GM12864 (cell line): ENCODE results near the gene CCNI.
"Not testable (repeated sequence)": the region's sequence is repeated elsewhere in the genome, so short reads cannot be mapped to it uniquely, and the experiment has no call there.

Experiments used
- DNase-seq: peaks from one replicate; pipeline ENCODE4 v3.0.0-alpha.2; 2011; ENCODE audit warnings: low read depth
- H3K4me3 ChIP-seq: 2 replicates; pipeline ENCODE4 v1.5.1; 2011; ENCODE audit warnings: mild to moderate bottlenecking, low read depth, low read length, control low read depth
- TF ChIP-seq, protein P1 (sequence below): IDR thresholded peaks from 2 replicates; pipeline ENCODE4 v1.5.1; 2011; ENCODE audit warnings: low read depth, mild to moderate bottlenecking, moderate library complexity, low read length, control low read depth, inconsistent platforms; ENCODE audit errors: missing control alignments

The CCNI gene

DNA sequence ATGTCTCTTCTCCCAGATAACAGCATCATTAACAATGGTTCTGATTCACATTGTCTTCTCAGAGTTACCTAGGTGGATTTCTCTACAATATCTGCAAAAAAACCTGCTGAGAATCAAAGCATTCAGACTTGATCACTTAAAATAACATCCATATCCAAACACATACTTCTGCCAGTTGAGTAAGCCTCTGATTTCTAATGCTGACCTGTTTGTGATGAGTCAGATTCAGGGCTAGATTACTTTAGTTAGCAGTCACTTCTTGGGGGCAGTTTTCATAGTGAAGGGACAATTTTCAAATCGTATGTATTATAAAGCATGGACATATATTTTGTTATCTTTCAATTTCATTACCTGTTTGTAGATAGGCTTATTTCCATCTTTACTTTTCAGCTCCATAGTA, 35.5 kb downstream of the CCNI start:
- no peak for DNase-seq
- TF ChIP-seq, protein P1, sequence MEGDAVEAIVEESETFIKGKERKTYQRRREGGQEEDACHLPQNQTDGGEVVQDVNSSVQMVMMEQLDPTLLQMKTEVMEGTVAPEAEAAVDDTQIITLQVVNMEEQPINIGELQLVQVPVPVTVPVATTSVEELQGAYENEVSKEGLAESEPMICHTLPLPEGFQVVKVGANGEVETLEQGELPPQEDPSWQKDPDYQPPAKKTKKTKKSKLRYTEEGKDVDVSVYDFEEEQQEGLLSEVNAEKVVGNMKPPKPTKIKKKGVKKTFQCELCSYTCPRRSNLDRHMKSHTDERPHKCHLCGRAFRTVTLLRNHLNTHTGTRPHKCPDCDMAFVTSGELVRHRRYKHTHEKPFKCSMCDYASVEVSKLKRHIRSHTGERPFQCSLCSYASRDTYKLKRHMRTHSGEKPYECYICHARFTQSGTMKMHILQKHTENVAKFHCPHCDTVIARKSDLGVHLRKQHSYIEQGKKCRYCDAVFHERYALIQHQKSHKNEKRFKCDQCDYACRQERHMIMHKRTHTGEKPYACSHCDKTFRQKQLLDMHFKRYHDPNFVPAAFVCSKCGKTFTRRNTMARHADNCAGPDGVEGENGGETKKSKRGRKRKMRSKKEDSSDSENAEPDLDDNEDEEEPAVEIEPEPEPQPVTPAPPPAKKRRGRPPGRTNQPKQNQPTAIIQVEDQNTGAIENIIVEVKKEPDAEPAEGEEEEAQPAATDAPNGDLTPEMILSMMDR, result no peak
- H3K4me3 ChIP-seq, result no peak overlapping the region

DNA sequence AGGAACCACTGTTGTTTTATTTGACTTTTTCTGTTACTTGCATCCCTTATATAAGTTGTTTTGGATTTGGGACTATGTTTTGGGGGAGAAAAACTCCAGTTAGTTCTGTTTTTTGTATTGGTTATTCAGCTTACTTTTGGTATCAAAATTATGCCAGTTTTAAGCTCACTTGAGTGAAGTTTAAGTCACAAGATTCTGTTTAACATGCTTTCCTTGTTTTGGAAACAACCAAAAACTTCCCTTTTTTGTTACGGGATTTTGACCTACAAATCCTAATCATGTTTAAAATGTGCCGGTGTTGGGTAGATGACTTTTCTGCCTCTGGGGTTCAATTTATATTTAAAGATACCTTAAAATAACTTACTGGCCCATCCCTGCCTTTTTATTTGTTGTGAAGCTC, 36.0 kb downstream of the CCNI start:
- no peak overlapping the region for H3K4me3 ChIP-seq
- no peak for DNase-seq
- TF ChIP-seq, protein P1, result no peak

DNA sequence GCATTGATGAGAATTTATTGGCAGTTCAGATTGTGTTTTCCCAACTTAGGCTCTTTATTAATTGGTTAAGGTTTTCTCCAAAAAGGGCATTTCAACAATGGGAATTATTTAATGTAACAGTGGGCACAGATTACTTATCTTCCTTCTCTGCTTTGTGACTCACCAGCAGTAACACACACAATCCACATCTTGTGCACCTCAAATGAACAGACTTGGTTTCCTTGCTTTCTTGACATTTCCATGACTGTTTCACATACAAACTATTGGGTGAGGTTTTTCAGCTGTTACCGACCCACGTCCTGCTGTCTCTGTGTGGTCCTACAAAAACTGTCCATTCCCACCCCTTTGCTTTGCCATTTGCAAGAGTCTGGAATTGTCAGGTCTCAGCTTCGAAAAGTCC, 38.1 kb downstream of the CCNI start:
- TF ChIP-seq, protein P1, result no peak
- no peak for DNase-seq
- H3K4me3 ChIP-seq, result no peak overlapping the region

DNA sequence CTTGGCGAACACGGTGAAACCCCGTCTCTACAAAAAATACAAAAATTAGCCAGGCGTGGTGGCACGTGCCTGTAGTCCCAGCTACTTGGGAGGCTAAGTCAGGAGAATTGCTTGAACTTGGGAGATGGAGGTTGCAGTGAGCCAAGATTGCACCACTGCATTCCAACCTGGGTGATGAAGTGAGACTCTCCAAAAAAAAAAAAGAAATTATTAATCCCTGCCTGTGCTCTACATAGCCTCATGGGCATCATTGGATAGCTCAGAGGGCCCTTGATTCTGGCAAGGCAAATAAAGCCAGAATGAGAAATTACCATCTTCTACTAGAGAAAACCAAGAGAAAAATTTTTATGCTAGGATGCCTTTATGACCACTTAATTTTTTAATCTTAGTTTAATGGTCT, 38.6 kb downstream of the CCNI start:
- not testable (repeated sequence) for H3K4me3 ChIP-seq, DNase-seq

DNA sequence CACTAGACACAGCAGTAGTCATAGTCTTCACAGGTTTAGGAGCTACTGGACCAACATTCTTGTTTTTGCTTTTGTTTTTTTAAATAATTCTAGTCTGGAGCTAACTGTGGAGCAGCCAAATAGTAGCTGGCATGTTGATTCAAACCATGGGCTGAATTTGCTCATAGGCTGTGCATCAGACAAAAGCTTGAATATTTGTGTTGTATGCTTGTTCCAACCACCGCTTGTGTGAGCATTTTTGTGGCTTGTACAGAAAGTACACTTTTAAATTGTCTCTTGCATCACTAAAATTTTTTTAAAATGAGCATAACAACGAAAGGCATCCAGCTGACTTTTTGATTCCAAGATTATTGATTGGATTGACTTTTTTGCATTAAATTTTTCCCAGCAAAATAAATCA, 39.6 kb downstream of the CCNI start:
- H3K4me3 ChIP-seq, result no peak overlapping the region
- TF ChIP-seq, protein P1, result no peak
- no peak for DNase-seq

DNA sequence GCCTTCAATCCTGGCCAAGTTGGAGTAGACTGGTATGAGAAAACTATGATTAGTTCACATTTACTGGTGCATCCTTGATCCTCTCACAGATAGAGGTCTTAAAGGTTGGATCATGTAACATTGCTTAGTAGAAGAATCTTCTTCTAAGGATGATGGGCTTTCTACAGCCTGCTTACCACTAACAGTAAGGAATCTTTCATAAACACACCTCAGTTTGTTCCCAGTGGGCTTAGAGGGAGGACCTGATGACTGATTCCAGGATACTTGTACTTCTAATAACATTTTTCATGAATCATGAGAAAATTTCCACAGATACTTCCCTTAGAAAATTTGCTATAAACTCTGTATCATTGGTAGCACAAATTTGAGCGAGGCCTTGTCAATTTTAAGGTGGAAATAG, 40.6 kb downstream of the CCNI start:
- H3K4me3 ChIP-seq, result no peak overlapping the region
- TF ChIP-seq, protein P1, result no peak
- no peak for DNase-seq

DNA sequence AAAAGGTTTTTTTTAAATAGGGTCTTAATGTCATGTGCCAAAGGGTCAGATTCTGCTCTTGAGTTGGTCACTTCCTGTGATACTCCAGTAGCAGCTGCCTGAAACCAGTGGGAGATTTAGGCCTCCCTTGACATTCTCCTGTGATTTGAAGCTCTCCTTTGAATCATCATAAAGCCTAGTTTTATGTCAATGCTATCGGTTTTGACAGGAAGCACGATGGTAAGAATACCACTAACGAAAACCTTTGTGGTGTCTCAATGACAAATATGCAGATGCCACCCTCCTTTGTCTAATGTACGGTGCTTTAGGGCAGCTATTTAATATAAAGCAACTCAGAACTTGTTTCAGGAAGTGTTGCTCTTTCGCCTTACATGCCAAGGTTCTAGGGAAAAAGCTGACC, 44.2 kb downstream of the CCNI start:
- no peak overlapping the region for H3K4me3 ChIP-seq
- DNase-seq, result no peak
- TF ChIP-seq, protein P1, result no peak

DNA sequence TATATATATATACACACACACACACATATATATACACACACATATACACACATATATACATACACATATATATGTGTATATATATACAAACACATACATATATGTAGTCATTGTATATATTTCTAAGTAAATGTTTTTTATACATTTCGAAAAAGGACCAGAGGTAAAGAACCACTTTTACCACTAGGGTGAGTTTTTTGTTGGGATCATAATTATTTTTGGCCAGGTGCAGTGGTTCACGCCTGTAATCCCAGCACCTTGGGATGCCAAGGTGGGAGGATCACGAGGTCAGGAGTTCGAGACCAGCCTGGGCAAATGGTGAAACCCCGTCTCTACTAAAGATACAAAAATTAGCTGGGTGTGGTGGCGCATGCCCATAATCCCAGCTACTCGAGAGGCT, 46.0 kb downstream of the CCNI start:
- not testable (repeated sequence) for DNase-seq, H3K4me3 ChIP-seq
